Right lobe of liver (tissue), 6 donors: ENCODE measurements around the gene RAD50. TPM values are rescaled to one million over a fixed set of nuclear protein-coding genes. Genes with fewer than 3 reads are reported as not detected.
"Not testable (repeated sequence)": the region's sequence is repeated elsewhere in the genome, so short reads cannot be mapped to it uniquely, and the experiment has no call there.

Experiments
- ATAC-seq, 4 donors: fragments of 200-7000 bp; cut with Tn5 transposase; one replicate each; pipeline ENCODE4 v1.9.1; 2020; ENCODE audit warnings: mild to moderate bottlenecking in 4 of 4, moderate library complexity in 4 of 4
- DNase-seq, 3 donors: peaks; one replicate each; pipeline ENCODE4 v3.0.0-alpha.2; 2020
- H3K27ac ChIP-seq, 3 donors: fragments of 200-600 bp; one replicate each; pipeline ENCODE4 v1.8.0; 2022
- H3K27me3 ChIP-seq, 2 donors: fragments of 200-600 bp; one replicate each; pipeline ENCODE4 v1.8.0; 2022
- H3K36me3 ChIP-seq, 4 donors: fragments of 200-600 bp; sonication (generic) in 1 of 4; one replicate each; pipeline versions ENCODE4 v1.5.1 to v1.8.0; 2017 to 2022; ENCODE audit warnings: control low read depth in 1 of 4
- H3K4me1 ChIP-seq, 4 donors: fragments of 200-600 bp; sonication (generic) in 1 of 4; one replicate each; pipeline versions ENCODE4 v1.5.1 to v1.8.0; 2017 to 2022; ENCODE audit warnings: control low read depth in 1 of 4
- H3K4me3 ChIP-seq, 3 donors: fragments of 200-600 bp; one replicate each; pipeline ENCODE4 v1.8.0; 2022
- H3K9me3 ChIP-seq, 4 donors: fragments of 200-600 bp; sonication (generic) in 1 of 4; one replicate each; pipeline versions ENCODE4 v1.5.1 to v1.8.0; 2017 to 2022; ENCODE audit warnings: control low read depth in 1 of 4
- POLR2A ChIP-seq: fragments of 450-650 bp; IDR thresholded peaks from one replicate; pipeline ENCODE4 v1.6.1; 2017; ENCODE audit warnings: antibody characterized with exemption, mild to moderate bottlenecking
- WGBS: methylation state at CpG from one replicate; pipeline ENCODE4 v1.1.6; 2018; ENCODE audit warnings: low coverage, low lambda C conversion rate; ENCODE audit not compliant: insufficient coverage; ENCODE audit errors: missing lambda C conversion rate; 5-methylcytosine and 5-hydroxymethylcytosine counted together
- intact Hi-C, 2 donors: fragments of 100-400 bp; cut with DNase I; formaldehyde crosslinking; loops; one replicate each; pipeline versions ENCODE4 v1.11.2 to v1.14.1; 2022
- total RNA-seq, 6 experiments: library from RNA; depleted of rRNA in 2 of 6; stranded (reverse); fragments of >200 nt in 2 of 6; fragmentation: NEBNext Ultra II Directional in 3 of 6; extraction: Animal tissue kit (Norgen Biotek cat#: 25700) in 3 of 6; gene quantifications; one replicate each; pipeline versions ENCODE4 v1.1.0 to v1.2.4, GENCODE V29; 2016 to 2023
- TF ChIP-seq, protein P1 (sequence below), 4 donors: fragments of 200-600 bp in 3 of 4; fragments of 450-650 bp in 1 of 4; IDR thresholded peaks; one replicate each; pipeline versions ENCODE4 v1.5.1 to v1.8.0; 2016 to 2022; ENCODE audit warnings: antibody characterized with exemption in 4 of 4, mild to moderate bottlenecking in 2 of 4
- donor health status: DM: no; HTN: yes; CAD: no.
- donor health status: DM: no; HTN: no; CAD: no.
- donor health status: DM: no; HTN: no; CAD: no.
- donor health status: DM: no; HTN: yes; CAD: no.
- donor health status: DM: no; HTN: yes; CAD: no.

Gene RAD50
- total RNA-seq, 6 experiments from 2014 or later, result 14.1 to 27.7 (median 17.9) TPM

GRCh38 chr5:132622608-132623007, 65.8 kb downstream of the RAD50 start:
- Histone ChIP-seq H3K9me3 (no peaks in the 10 kb centered on the region), H3K27ac (peak overlapping the region in 1 of 3 donors; percentile 35), H3K27me3 (no peaks in the 10 kb centered on the region), H3K4me1 (peaks cover 0 to 15% (median 0%) of the 10 kb centered on the region in 4 donors), H3K4me3 (no peak overlapping the region), H3K36me3 (peaks cover 0 to 20% (median 6%) of the 10 kb centered on the region in 4 donors)
- intact Hi-C loops, result no loop called here
- DNase-seq (no peak), ATAC-seq (peak; percentile 74 to 88 (median 81))
- TF ChIP-seq, protein P1, sequence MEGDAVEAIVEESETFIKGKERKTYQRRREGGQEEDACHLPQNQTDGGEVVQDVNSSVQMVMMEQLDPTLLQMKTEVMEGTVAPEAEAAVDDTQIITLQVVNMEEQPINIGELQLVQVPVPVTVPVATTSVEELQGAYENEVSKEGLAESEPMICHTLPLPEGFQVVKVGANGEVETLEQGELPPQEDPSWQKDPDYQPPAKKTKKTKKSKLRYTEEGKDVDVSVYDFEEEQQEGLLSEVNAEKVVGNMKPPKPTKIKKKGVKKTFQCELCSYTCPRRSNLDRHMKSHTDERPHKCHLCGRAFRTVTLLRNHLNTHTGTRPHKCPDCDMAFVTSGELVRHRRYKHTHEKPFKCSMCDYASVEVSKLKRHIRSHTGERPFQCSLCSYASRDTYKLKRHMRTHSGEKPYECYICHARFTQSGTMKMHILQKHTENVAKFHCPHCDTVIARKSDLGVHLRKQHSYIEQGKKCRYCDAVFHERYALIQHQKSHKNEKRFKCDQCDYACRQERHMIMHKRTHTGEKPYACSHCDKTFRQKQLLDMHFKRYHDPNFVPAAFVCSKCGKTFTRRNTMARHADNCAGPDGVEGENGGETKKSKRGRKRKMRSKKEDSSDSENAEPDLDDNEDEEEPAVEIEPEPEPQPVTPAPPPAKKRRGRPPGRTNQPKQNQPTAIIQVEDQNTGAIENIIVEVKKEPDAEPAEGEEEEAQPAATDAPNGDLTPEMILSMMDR (IDR thresholded peaks at IDR 0.05), result no peak
- TF ChIP-seq POLR2A, result no peak

GRCh38 chr5:132627470-132627869, 70.7 kb downstream of the RAD50 start:
- Histone ChIP-seq H3K27me3 (no peaks in the 10 kb centered on the region), H3K27ac (no peak overlapping the region), H3K9me3 (no peaks in the 10 kb centered on the region), H3K36me3 (peaks cover 0 to 8% (median 3%) of the 10 kb centered on the region in 4 donors), H3K4me1 (peaks cover 0 to 11% (median 0%) of the 10 kb centered on the region in 4 donors), H3K4me3 (no peak overlapping the region)
- no peak for ATAC-seq
- 90% methylated on average over 2 of the region's 2 CpGs for WGBS
- TF ChIP-seq, protein P1 (IDR thresholded peaks at IDR 0.05), result no peak
- intact Hi-C loops, result no loop called here
- no peak for DNase-seq

GRCh38 chr5:132628814-132629213, 72.0 kb downstream of the RAD50 start:
- Histone ChIP-seq H3K4me3 (no peak overlapping the region), H3K4me1 (no peaks in the 10 kb centered on the region), H3K9me3 (no peaks in the 10 kb centered on the region), H3K27me3 (no peaks in the 10 kb centered on the region), H3K27ac (no peak overlapping the region), H3K36me3 (peaks cover 0 to 8% (median 3%) of the 10 kb centered on the region in 4 donors)
- DNase-seq (no peak), ATAC-seq (no peak)
- 86% methylated on average over 2 of the region's 2 CpGs for WGBS
- intact Hi-C loops, result no loop called here
- no peak for TF ChIP-seq POLR2A

DNA sequence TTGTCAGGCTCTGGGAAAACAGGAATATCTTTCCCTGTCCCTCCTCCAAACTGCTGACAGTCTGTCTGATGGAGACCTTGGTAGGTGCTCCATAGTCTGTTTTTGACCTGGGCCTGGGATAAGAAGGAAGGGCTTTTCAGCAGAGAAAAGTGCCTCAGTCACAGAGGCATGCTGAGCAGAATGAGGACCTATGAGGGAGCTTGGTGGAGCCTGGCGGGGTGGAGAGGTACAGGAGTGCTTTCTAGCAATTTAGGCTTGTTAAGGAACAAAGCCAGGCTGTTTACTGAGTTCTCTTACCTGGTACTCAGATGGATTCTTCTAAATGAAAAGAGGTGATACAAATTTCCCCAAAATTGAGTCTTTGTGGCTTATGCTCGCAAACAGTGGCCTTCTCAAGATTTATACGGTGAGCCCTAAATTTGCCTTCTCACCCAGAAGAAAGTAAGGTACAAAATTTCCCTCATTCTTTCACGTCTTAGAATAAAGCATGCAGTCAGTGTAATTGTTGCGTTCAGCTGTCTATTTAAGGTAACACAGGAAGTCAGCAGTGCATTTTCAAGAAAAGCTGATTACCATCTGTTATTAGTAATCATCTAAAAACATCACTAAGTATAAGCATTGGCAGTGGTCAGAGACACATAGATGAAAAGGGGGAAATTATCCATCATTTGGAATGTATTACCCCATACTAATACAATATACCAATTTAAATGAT, 72.6 kb downstream of the RAD50 start:
- no peaks in the 10 kb centered on the region for H3K9me3 ChIP-seq
- no peak overlapping the region for H3K27ac ChIP-seq
- no peaks in the 10 kb centered on the region for H3K4me1 ChIP-seq
- H3K36me3 ChIP-seq, result peaks cover 0 to 10% (median 3%) of the 10 kb centered on the region in 4 donors
- WGBS, result 92% methylated on average over 5 of the region's 5 CpGs
- no peak for ATAC-seq
- no peak for DNase-seq
- H3K27me3 ChIP-seq, result no peaks in the 10 kb centered on the region
- TF ChIP-seq, protein P1 (IDR thresholded peaks at IDR 0.05), result no peak
- TF ChIP-seq POLR2A, result no peak
- H3K4me3 ChIP-seq, result no peak overlapping the region
- intact Hi-C loops, result no loop called here

DNA sequence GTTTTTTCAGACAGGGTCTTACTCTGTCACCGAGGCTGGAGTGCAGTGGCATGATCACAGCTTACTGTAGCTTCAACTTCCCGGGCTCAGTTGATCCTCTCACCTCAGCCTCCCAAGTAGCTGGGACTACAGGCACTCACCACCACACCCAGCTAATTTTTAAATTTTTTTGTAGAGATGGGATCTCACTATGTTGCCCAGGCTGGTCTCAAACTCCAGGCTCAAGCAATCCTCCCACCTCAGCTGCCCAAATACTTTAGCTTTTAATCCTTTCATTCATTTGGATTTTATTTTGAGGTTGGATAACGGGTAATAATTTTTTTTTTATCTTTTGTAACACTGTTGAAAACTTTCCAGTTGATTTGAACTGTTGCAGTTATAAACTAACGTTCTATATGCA, 76.8 kb downstream of the RAD50 start:
- H3K27ac ChIP-seq, DNase-seq, intact Hi-C loops, H3K27me3 ChIP-seq, ATAC-seq, H3K4me3 ChIP-seq, H3K4me1 ChIP-seq, H3K9me3 ChIP-seq: not testable (repeated sequence)
- 95% methylated on average over 4 of the region's 4 CpGs for WGBS
- peaks cover 0 to 27% (median 14%) of the 10 kb centered on the region in 4 donors for H3K36me3 ChIP-seq
